Transverse colon (tissue), 4 donors: ENCODE measurements around the gene PBLD. TPM values are rescaled to one million over a fixed set of nuclear protein-coding genes. Genes with fewer than 3 reads are reported as not detected.

ENCODE experiments used
- DNase-seq: peaks from one replicate; pipeline ENCODE4 v3.0.0-alpha.2; 2019
- H3K27ac ChIP-seq, 4 donors: fragments of 200-600 bp; sonication (generic); 2 replicates each; pipeline ENCODE4 v1.5.1; 2016 to 2018; ENCODE audit warnings: inconsistent platforms in 4 of 4
- H3K27me3 ChIP-seq: fragments of 200-600 bp; sonication (generic); 2 replicates; pipeline ENCODE4 v1.5.1; 2017; ENCODE audit warnings: inconsistent platforms
- H3K36me3 ChIP-seq, 4 donors: fragments of 200-600 bp; sonication (generic); 2 replicates each; pipeline ENCODE4 v1.5.1; 2017 to 2019; ENCODE audit warnings: inconsistent platforms in 4 of 4
- H3K4me1 ChIP-seq, 4 donors: fragments of 200-600 bp; sonication (generic); 2 replicates each; pipeline ENCODE4 v1.5.1; 2017 to 2020; ENCODE audit warnings: inconsistent platforms in 4 of 4
- H3K4me3 ChIP-seq, 4 donors: fragments of 200-600 bp; sonication (generic); 1 replicate in 1 of 4; 2 replicates in 3 of 4; pipeline versions ENCODE4 v1.5.1 to v1.6.1; 2017 to 2019; ENCODE audit warnings: inconsistent platforms in 4 of 4
- H3K9me3 ChIP-seq, 2 donors: fragments of 200-600 bp; sonication (generic); 2 replicates each; pipeline ENCODE4 v1.5.1; 2017 to 2019; ENCODE audit warnings: inconsistent platforms in 2 of 2
- EP300 ChIP-seq: sonication (generic); formaldehyde crosslinking; IDR thresholded peaks from one replicate; pipeline ENCODE4 v1.6.1; 2017; ENCODE audit warnings: antibody characterized with exemption, low read depth
- POLR2A ChIP-seq: fragments of 450-650 bp; IDR thresholded peaks from one replicate; pipeline ENCODE4 v1.6.1; 2016; ENCODE audit warnings: antibody characterized with exemption, mild to moderate bottlenecking, moderate library complexity
- POLR2AphosphoS5 ChIP-seq, 3 donors: sonication (generic); formaldehyde crosslinking; IDR thresholded peaks; one replicate each; pipeline ENCODE4 v1.6.1; 2016; ENCODE audit warnings: antibody characterized with exemption in 3 of 3
- WGBS, 2 donors: methylation state at CpG; one replicate each; pipeline ENCODE4 v1.1.5; 2018; ENCODE audit warnings: low coverage in 1 of 2; 5-methylcytosine and 5-hydroxymethylcytosine counted together
- in situ Hi-C, 4 donors: fragments of 200-750 bp; cut with MboI; loops; one replicate each; pipeline versions ENCODE4 v1.15.0 to v1.15.1; 2017; ENCODE audit warnings: low sequenced_read_pairs in 3 of 4, low pct_ligation_motif_present in 1 of 4, low pct_unique_long_range_greater_than_20kb in 1 of 4
- intact Hi-C: fragments of 100-400 bp; cut with DNase I; formaldehyde crosslinking; loops from one replicate; pipeline ENCODE4 v1.15.1; 2023; ENCODE audit warnings: low total_unique reads
- total RNA-seq, 4 donors: library from RNA; depleted of rRNA; stranded (reverse); fragments of >200 nt; gene quantifications; one replicate each; pipeline ENCODE4 v1.1.0, GENCODE V29; 2016
- TF ChIP-seq, protein P1 (sequence below), 5 experiments: fragments of 200-600 bp in 3 of 5; fragments of 450-650 bp in 2 of 5; sonication (generic) in 3 of 5; IDR thresholded peaks; 1 replicate in 2 of 5; 2 replicates in 3 of 5; pipeline ENCODE4 v1.5.1; 2016 to 2017; ENCODE audit warnings: antibody characterized with exemption in 5 of 5, inconsistent platforms in 3 of 5, mild to moderate bottlenecking in 2 of 5, moderate library complexity in 1 of 5

PBLD gene
- total RNA-seq, 4 donors from 2014 or later: 63.9 to 130 (median 76.5) TPM

DNA sequence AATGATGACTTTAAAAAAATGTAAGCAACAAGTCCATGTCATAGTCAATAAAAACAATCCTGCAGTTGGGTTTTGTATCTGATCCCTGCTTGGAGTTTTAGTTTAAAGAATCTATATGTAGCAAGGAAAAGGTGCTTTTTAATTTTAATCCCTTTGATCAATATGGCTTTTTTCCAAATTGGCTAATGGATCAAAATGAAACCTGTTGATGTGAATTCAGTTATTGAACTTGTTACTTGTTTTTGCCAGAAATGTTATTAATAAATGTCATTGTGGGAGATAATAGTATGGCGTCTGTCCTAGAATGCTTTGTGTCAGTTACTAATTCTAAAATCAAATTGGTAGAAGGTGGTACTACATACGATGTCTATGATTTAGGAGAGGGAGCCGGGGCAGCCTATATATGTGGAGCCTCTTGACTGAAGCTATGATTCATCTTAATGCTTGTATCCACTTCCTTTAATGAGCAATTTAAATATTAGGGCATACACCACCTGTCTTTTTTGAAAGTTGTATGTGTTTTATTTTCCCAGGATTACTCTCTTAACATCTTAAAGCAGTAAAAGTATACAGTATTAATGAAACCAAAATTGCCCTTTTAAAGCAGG, 10.3 kb upstream of the PBLD start:
- TF ChIP-seq POLR2A (no peak), EP300 (no peak), POLR2AphosphoS5 (IDR thresholded peaks at IDR 0.05) (no peak)
- TF ChIP-seq, protein P1, sequence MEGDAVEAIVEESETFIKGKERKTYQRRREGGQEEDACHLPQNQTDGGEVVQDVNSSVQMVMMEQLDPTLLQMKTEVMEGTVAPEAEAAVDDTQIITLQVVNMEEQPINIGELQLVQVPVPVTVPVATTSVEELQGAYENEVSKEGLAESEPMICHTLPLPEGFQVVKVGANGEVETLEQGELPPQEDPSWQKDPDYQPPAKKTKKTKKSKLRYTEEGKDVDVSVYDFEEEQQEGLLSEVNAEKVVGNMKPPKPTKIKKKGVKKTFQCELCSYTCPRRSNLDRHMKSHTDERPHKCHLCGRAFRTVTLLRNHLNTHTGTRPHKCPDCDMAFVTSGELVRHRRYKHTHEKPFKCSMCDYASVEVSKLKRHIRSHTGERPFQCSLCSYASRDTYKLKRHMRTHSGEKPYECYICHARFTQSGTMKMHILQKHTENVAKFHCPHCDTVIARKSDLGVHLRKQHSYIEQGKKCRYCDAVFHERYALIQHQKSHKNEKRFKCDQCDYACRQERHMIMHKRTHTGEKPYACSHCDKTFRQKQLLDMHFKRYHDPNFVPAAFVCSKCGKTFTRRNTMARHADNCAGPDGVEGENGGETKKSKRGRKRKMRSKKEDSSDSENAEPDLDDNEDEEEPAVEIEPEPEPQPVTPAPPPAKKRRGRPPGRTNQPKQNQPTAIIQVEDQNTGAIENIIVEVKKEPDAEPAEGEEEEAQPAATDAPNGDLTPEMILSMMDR (IDR thresholded peaks at IDR 0.05): no peak
- in situ Hi-C loops: no loop called here
- H3K27me3 ChIP-seq: no peaks in the 10 kb centered on the region
- H3K27ac ChIP-seq: no peak overlapping the region
- H3K4me3 ChIP-seq: no peak overlapping the region
- no peaks in the 10 kb centered on the region for H3K9me3 ChIP-seq
- H3K4me1 ChIP-seq: peaks cover 0 to 13% (median 2%) of the 10 kb centered on the region in 4 donors
- WGBS, 2 donors: 81 to 92% methylated on average over 3 of the region's 3 CpGs
- intact Hi-C loops: loop anchor here (10.0 kb wide), 1 partner anchor 128 kb away; no protein-coding TSS in a partner anchor
- peaks cover 0 to 85% (median 35%) of the 10 kb centered on the region in 4 donors for H3K36me3 ChIP-seq
- DNase-seq: no peak

DNA sequence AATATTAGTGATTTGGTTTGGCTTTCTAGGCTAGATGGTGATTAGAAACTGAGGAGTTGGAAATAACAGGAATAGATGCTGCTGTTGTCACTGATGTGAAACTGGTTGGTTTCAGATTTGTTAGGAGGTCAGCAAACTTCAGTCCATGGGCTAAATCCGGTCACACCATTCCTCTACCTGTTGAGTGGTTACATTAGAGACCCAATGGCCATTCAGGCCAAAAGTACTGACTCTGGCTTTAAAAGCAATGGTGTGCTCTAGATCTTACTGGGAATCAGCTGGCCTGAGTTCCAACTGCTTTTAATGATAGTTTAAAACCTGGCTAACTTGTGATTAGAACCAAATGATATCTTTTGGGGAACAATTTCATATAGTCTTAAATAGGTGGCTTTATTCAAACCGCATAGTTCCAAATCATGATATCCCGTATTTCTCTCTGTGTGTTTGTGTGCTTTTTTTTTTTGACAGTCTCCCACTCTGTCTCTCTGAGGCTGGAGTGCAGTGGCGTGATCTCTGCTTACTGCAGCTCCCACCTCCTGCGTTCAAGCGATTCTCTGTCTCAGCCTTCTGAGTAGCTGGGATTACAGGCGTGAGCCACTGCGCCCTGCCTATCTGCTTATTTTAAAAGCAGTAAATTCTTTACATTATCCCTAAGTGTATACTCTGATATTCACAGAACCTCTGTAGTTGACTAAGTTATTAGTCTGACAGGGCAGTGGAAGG, 7.8 kb upstream of the PBLD start:
- Histone ChIP-seq H3K27ac (no peak overlapping the region), H3K27me3 (no peaks in the 10 kb centered on the region), H3K4me1 (peaks cover 8 to 38% (median 24%) of the 10 kb centered on the region in 4 donors), H3K36me3 (peaks cover 0 to 70% (median 30%) of the 10 kb centered on the region in 4 donors), H3K4me3 (no peak overlapping the region), H3K9me3 (no peaks in the 10 kb centered on the region)
- no peak for DNase-seq
- 93 to 94% methylated on average over 8 of the region's 8 CpGs for WGBS, 2 donors
- TF ChIP-seq POLR2AphosphoS5 (IDR thresholded peaks at IDR 0.05) (no peak), EP300 (no peak), POLR2A (no peak)
- TF ChIP-seq, protein P1 (IDR thresholded peaks at IDR 0.05): no peak
- in situ Hi-C loops: no loop called here
- intact Hi-C loops: loop anchor here (10.0 kb wide), 1 partner anchor 126 kb away; no protein-coding TSS in a partner anchor

- Histone ChIP-seq H3K27ac (no peak overlapping the region), H3K36me3 (peaks cover 0 to 36% (median 20%) of the 10 kb centered on the region in 4 donors), H3K9me3 (no peaks in the 10 kb centered on the region), H3K27me3 (no peaks in the 10 kb centered on the region), H3K4me1 (peaks cover 8 to 55% (median 31%) of the 10 kb centered on the region in 4 donors), H3K4me3 (peak overlapping the region in 1 of 4 donors; percentile 14)
- in situ Hi-C loops (no loop called here), intact Hi-C loops (no loop called here)
- 53 to 64% methylated on average over 7 of the region's 7 CpGs for WGBS, 2 donors
- no peak for DNase-seq
- no peak for TF ChIP-seq POLR2A
- no peak for TF ChIP-seq POLR2AphosphoS5 (IDR thresholded peaks at IDR 0.05)
- TF ChIP-seq EP300: no peak
- TF ChIP-seq, protein P1 (IDR thresholded peaks at IDR 0.05): no peak
Observed at GRCh38 chr10:68336754-68337351, 4.1 kb upstream of the PBLD start.
